ENCODE results near the gene SMG6. TPM values are rescaled to one million over a fixed set of nuclear protein-coding genes. Genes with fewer than 3 reads are reported as not detected.

The SMG6 gene
- total RNA-seq, 1 experiment from 2014 or later: 25.6 TPM

DNA sequence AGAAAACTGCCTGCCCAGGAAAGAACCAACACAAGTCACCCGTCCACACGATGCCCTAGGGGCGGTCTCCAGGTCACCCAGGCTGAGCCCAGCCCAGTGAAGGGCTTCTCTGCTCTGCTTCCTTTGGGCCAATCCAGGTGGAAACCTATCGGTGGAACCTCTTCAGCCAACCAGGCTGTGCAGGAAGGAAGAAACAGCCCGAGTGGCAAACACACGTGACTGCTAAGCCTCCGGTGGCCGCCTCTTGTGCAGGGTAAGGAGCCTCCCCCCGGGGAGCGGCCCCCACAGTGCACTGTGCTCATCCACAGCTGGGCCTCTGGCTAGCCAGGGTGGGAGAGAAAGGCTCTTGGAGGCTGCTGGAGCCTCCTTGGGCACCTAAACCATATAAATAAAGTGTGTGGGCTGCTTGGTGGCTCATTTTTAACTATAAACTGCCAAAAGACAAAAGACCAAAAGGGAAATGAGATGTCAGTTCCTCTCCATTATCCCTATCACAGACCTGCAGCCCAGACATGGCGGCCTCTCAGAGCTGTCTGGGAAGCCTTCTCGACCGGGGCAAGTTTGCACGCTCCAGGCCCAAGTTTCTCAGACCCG is 280.8 kb downstream of the SMG6 start:
- H3K27me3 Mint-ChIP-seq (ENCODE audit: low read depth): peaks cover 94% of the 10 kb centered on the region
- H3K4me3 Mint-ChIP-seq: no peak overlapping the region
- CTCF ChIA-PET: interaction anchor here (0.6 to 6.3 kb wide), 6 partner anchors 23 to 114 kb away, joined by 3 to 47 read pairs (median 5); no protein-coding TSS in a partner anchor
- H3K27ac Mint-ChIP-seq: no peak overlapping the region
- ATAC-seq (no peak), DNase-seq (ENCODE audit: low spot score) (no peak)
- peaks cover 3% of the 10 kb centered on the region; the same call in 1 of the 2 replicates for H3K4me1 Mint-ChIP-seq
- H3K36me3 Mint-ChIP-seq: peaks cover 3% of the 10 kb centered on the region; the same call in 1 of the 2 replicates
- no peaks in the 10 kb centered on the region for H3K9me3 Mint-ChIP-seq
- POLR2A ChIA-PET: interaction anchor here (1.3 kb wide), 1 partner anchor 91 kb away, joined by 3 read pairs; no protein-coding TSS in a partner anchor
- TF ChIP-seq IRF2 (CRISPR knock-in tag; IDR thresholded peaks at IDR 0.05; ENCODE audit: borderline replicate concordance, low read depth) (no peak), ERG (CRISPR knock-in tag; IDR thresholded peaks at IDR 0.05) (no peak), ZNF317 (CRISPR knock-in tag; IDR thresholded peaks at IDR 0.05; ENCODE audit: borderline replicate concordance, low read depth) (no peak), SOX15 (CRISPR knock-in tag; IDR thresholded peaks at IDR 0.05) (no peak), PREB (CRISPR knock-in tag; IDR thresholded peaks at IDR 0.05; ENCODE audit: borderline replicate concordance) (no peak), ZNF416 (CRISPR knock-in tag; IDR thresholded peaks at IDR 0.05) (no peak), SMAD4 (CRISPR knock-in tag; IDR thresholded peaks at IDR 0.05) (no peak), ZNF671 (CRISPR knock-in tag; IDR thresholded peaks at IDR 0.05) (no peak), EMX1 (CRISPR knock-in tag; IDR thresholded peaks at IDR 0.05) (no peak)
- TF ChIP-seq, protein P1, sequence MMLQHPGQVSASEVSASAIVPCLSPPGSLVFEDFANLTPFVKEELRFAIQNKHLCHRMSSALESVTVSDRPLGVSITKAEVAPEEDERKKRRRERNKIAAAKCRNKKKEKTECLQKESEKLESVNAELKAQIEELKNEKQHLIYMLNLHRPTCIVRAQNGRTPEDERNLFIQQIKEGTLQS (CRISPR knock-in tag; conservative IDR thresholded peaks at IDR 0.05): no peak
- TF ChIP-seq, protein P2, sequence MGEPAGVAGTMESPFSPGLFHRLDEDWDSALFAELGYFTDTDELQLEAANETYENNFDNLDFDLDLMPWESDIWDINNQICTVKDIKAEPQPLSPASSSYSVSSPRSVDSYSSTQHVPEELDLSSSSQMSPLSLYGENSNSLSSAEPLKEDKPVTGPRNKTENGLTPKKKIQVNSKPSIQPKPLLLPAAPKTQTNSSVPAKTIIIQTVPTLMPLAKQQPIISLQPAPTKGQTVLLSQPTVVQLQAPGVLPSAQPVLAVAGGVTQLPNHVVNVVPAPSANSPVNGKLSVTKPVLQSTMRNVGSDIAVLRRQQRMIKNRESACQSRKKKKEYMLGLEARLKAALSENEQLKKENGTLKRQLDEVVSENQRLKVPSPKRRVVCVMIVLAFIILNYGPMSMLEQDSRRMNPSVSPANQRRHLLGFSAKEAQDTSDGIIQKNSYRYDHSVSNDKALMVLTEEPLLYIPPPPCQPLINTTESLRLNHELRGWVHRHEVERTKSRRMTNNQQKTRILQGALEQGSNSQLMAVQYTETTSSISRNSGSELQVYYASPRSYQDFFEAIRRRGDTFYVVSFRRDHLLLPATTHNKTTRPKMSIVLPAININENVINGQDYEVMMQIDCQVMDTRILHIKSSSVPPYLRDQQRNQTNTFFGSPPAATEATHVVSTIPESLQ (CRISPR knock-in tag; IDR thresholded peaks at IDR 0.05): no peak

DNA sequence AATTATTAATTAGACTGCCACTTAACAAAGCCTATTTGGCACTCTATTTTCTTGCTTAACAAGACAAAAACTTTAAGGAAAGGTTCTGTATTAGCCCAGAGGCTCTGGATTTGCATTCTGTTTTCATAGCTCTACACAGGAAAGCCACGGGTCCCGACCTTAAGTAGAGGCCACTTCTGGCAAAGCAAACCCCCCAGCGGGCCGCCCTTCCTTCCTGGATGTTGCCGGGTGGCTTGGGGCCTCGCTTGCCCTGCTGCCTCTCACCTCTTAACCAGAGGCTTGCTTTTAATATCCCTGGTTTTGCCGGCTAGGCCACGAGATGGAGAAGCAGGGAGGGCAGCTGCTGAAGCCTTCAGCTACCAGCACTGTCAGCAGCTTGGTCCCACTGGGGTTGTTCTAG is 282.9 kb downstream of the SMG6 start:
- ATAC-seq (no peak), DNase-seq (ENCODE audit: low spot score) (no peak)
- ChIA-PET CTCF (interaction anchor here (0.9 to 2.6 kb wide), 2 partner anchors 22 to 111 kb away, joined by 3 to 12 read pairs; no protein-coding TSS in a partner anchor), POLR2A (no interaction called here)
- Mint-ChIP-seq H3K36me3 (no peaks in the 10 kb centered on the region), H3K4me1 (peaks cover 3% of the 10 kb centered on the region; the same call in 1 of the 2 replicates), H3K27ac (no peak overlapping the region), H3K9me3 (no peaks in the 10 kb centered on the region), H3K4me3 (no peak overlapping the region), H3K27me3 (ENCODE audit: low read depth) (peaks cover 87% of the 10 kb centered on the region)
- no peak for TF ChIP-seq MXD4 (CRISPR knock-in tag; IDR thresholded peaks at IDR 0.05; ENCODE audit: borderline replicate concordance)
- TF ChIP-seq ZNF396 (CRISPR knock-in tag; IDR thresholded peaks at IDR 0.05; ENCODE audit: borderline replicate concordance): no peak
- TF ChIP-seq FOXJ3 (CRISPR knock-in tag; IDR thresholded peaks at IDR 0.05; ENCODE audit: borderline replicate concordance): no peak
- no peak for TF ChIP-seq NFE2L1 (CRISPR knock-in tag; IDR thresholded peaks at IDR 0.05)
- no peak for TF ChIP-seq ZNF121 (CRISPR knock-in tag; IDR thresholded peaks at IDR 0.05)
- TF ChIP-seq STAT6 (CRISPR knock-in tag; conservative IDR thresholded peaks at IDR 0.05; ENCODE audit: low read depth): no peak
- TF ChIP-seq, protein P2 (CRISPR knock-in tag; IDR thresholded peaks at IDR 0.05): no peak
- no peak for TF ChIP-seq ZSCAN18 (CRISPR knock-in tag; IDR thresholded peaks at IDR 0.05)
- no peak for TF ChIP-seq JAZF1 (CRISPR knock-in tag; IDR thresholded peaks at IDR 0.05)
- no peak for TF ChIP-seq TEAD4 (CRISPR knock-in tag; IDR thresholded peaks at IDR 0.05)
- no peak for TF ChIP-seq KAT7 (CRISPR knock-in tag; IDR thresholded peaks at IDR 0.05; ENCODE audit: borderline replicate concordance)
- TF ChIP-seq ZNF232 (CRISPR knock-in tag; IDR thresholded peaks at IDR 0.05): no peak
- TF ChIP-seq JUN (CRISPR knock-in tag; IDR thresholded peaks at IDR 0.05): no peak
- no peak for TF ChIP-seq FOXK1 (CRISPR knock-in tag; IDR thresholded peaks at IDR 0.05)
- TF ChIP-seq IRF2 (CRISPR knock-in tag; IDR thresholded peaks at IDR 0.05; ENCODE audit: borderline replicate concordance, low read depth): no peak

Data from WTC11 (cell line).